SKM-1 (cell line): ENCODE measurements around the gene SGPP1.
A peak's percentile ranks its signal among the peaks of the same experiment; 100 is the strongest.
"Not testable (repeated sequence)": the region's sequence is repeated elsewhere in the genome, so short reads cannot be mapped to it uniquely, and the experiment has no call there.

Source experiments
- DNase-seq: peaks from one replicate; lab custom pipeline; 2025; ENCODE audit not compliant: unreplicated experiment; lab: John Stamatoyannopoulos, UW

Gene SGPP1

GRCh38 chr14:63641473-63642228 is 86.2 kb downstream of the SGPP1 start, which contains the start of gene WDR89:
Gene WDR89 (minus strand): TSS chr14:63641871. CDS start chr14:63599942, 41,929 bp downstream.
- peak; percentile 83 for DNase-seq

- no peak for DNase-seq
Observed at GRCh38 chr14:63638493-63638892, 89.4 kb downstream of the SGPP1 start.

- DNase-seq, result not testable (repeated sequence)
Observed at GRCh38 chr14:63636094-63636635, 91.7 kb downstream of the SGPP1 start.
